ENCODE results near the gene POU5F2. TPM values are rescaled to one million over a fixed set of nuclear protein-coding genes. Genes with fewer than 3 reads are reported as not detected.

POU5F2 gene
- total and polyA plus RNA-seq, 2 of the 8 experiments (the other 6 are each of a cell fraction or from before 2014, with no cell fraction given), result 0.06 to 0.08 TPM

- Histone ChIP-seq H2BK20ac (ENCODE audit: low read length) (no peak overlapping the region), H2AFZ (ENCODE audit: low read length) (no peak overlapping the region), H3K4ac (replicated peaks; ENCODE audit: insufficient read length, low read depth, low read length) (no peak overlapping the region), H4K8ac (ENCODE audit: extremely low read depth, insufficient read depth, low read length) (no peak overlapping the region), H2BK12ac (ENCODE audit: low read depth, low read length) (no peak overlapping the region), H3K36me3 (ENCODE audit: control insufficient read depth in 2 of 4, insufficient read depth in 4 of 4, low read length in 3 of 4) (no peaks in the 10 kb centered on the region), H2BK120ac (replicated peaks; ENCODE audit: low read depth, low read length) (no peak overlapping the region), H3K4me1 (replicated peaks in 1 of 4; ENCODE audit: control insufficient read depth in 3 of 4, insufficient read depth in 4 of 4, low read length in 3 of 4) (peaks cover 0 to 9% (median 0%) of the 10 kb centered on the region in 4 experiments; a peak in 1 of 7 replicates), H4K91ac (replicated peaks; ENCODE audit: insufficient read length, low read length) (no peak overlapping the region), H3K56ac (replicated peaks; ENCODE audit: insufficient read length, low read depth, low read length) (no peak overlapping the region), H3K9ac (replicated peaks in 1 of 4; ENCODE audit: extremely low read depth in 1 of 4, low read depth in 3 of 4, low read length in 3 of 4) (no peak overlapping the region), H3K9me3 (ENCODE audit: insufficient read depth in 2 of 2, low read depth in 1 of 2, low read length in 1 of 2) (no peaks in the 10 kb centered on the region), H3K14ac (ENCODE audit: insufficient read length) (no peak overlapping the region), H3K79me1 (ENCODE audit: low read depth, low read length) (no peaks in the 10 kb centered on the region), H3K23ac (ENCODE audit: insufficient read length) (no peak overlapping the region), H2AK5ac (ENCODE audit: low read depth, low read length) (no peak overlapping the region), H3K4me2 (ENCODE audit: insufficient read depth in 1 of 2, low read depth in 2 of 2, low read length in 2 of 2) (no peak overlapping the region), H3K4me3 (ENCODE audit: extremely low read depth in 1 of 4, insufficient read depth in 2 of 4, low read depth in 3 of 4, low read length in 4 of 4) (no peak overlapping the region), H3K18ac (ENCODE audit: extremely low read depth, low read length) (no peak overlapping the region), H3K27ac (ENCODE audit: low read depth, low read length) (no peak overlapping the region), H3K27me3 (replicated peaks in 1 of 4; ENCODE audit: control insufficient read depth in 3 of 4, extremely low read depth in 1 of 4, insufficient read depth in 3 of 4, low read length in 3 of 4) (no peaks in the 10 kb centered on the region), H2BK15ac (ENCODE audit: low read length) (no peak overlapping the region), H4K5ac (ENCODE audit: insufficient read length, low read depth, low read length) (no peak overlapping the region), H3K79me2 (ENCODE audit: control insufficient read depth in 1 of 2, insufficient read depth in 2 of 2, low read length in 2 of 2) (no peaks in the 10 kb centered on the region), H4K20me1 (replicated peaks in 1 of 2; ENCODE audit: control insufficient read depth in 1 of 2, insufficient read depth in 2 of 2, low read length in 2 of 2) (no peaks in the 10 kb centered on the region), H3K23me2 (ENCODE audit: low read depth, low read length) (no peaks in the 10 kb centered on the region), H2BK5ac (ENCODE audit: low read depth, low read length) (no peak overlapping the region)
- POLR2A ChIA-PET (ENCODE audit: partially characterized antibody), result no interaction called here
- CTCF ChIA-PET (ENCODE audit: partially characterized antibody), result interaction anchor here (1.4 to 3.1 kb wide), 2 partner anchors 17 to 43 kb away, joined by 4 to 11 read pairs; partner anchors contain the start of gene POU5F2
- no peak for FAIRE-seq
- WGBS, 2 experiments (ENCODE audit: extremely low coverage in 1 of 2, insufficient coverage in 1 of 2, insufficient read length in 1 of 2, insufficient replicate concordance in 2 of 2, low coverage in 1 of 2, low lambda C conversion rate in 2 of 2, missing lambda C conversion rate in 1 of 2), result 88% methylated on average over 1 of the region's 1 CpG; no CpG with 5 or more reads in 1 of the 2 experiments
- DNase-seq (ENCODE audit: low read depth in 1 of 2, low spot score in 2 of 2), result no peak
- TF ChIP-seq RNF2 (IDR thresholded peaks at IDR 0.05; ENCODE audit: borderline replicate concordance, low read depth, low read length, missing control alignments, poor library complexity, severe bottlenecking) (no peak), SRF (IDR thresholded peaks at IDR 0.05; ENCODE audit: low read depth, low read length) (no peak), SP1 (IDR thresholded peaks at IDR 0.05; ENCODE audit: low read depth, low read length) (no peak), CHD2 (IDR thresholded peaks at IDR 0.05; ENCODE audit: low read length) (no peak)
Measured at GRCh38 chr5:93724791-93725190, 16.6 kb downstream of the POU5F2 start.
